Peyer's patch (tissue), 4 donors: ENCODE results near the gene COL27A1. TPM values are rescaled to one million over a fixed set of nuclear protein-coding genes. Genes with fewer than 3 reads are reported as not detected.
A peak's percentile ranks its signal among the peaks of the same experiment; 100 is the strongest.

Source experiments
- DNase-seq, 3 donors: peaks; one replicate each; pipeline ENCODE4 v3.0.0-alpha.2; 2017 to 2019
- H3K27ac ChIP-seq, 4 donors: fragments of 200-600 bp; sonication (generic); one replicate each; pipeline ENCODE4 v1.5.1; 2016 to 2019
- H3K27me3 ChIP-seq, 2 donors: fragments of 200-600 bp; sonication (generic); one replicate each; pipeline ENCODE4 v1.5.1; 2019
- H3K36me3 ChIP-seq, 3 donors: fragments of 200-600 bp; sonication (generic); one replicate each; pipeline ENCODE4 v1.5.1; 2016 to 2019
- H3K4me1 ChIP-seq, 4 donors: fragments of 200-600 bp; sonication (generic); one replicate each; pipeline ENCODE4 v1.5.1; 2016 to 2019
- H3K4me3 ChIP-seq, 4 donors: fragments of 200-600 bp; sonication (generic); 1 replicate in 3 of 4; 2 replicates in 1 of 4; pipeline ENCODE4 v1.5.1; 2016 to 2019; ENCODE audit warnings: mild to moderate bottlenecking in 1 of 4
- H3K9me3 ChIP-seq, 4 donors: fragments of 200-600 bp; sonication (generic); one replicate each; pipeline ENCODE4 v1.5.1; 2016 to 2019; ENCODE audit warnings: mild to moderate bottlenecking in 1 of 4
- CTCF ChIP-seq, 6 experiments: fragments of 450-650 bp in 4 of 6; fragments of 200-600 bp in 2 of 6; sonication (generic) in 1 of 6; IDR thresholded peaks; one replicate each; pipeline ENCODE4 v1.5.1; 2017 to 2019; ENCODE audit warnings: antibody characterized with exemption in 6 of 6, mild to moderate bottlenecking in 3 of 6, moderate library complexity in 1 of 6
- POLR2A ChIP-seq, 2 donors: fragments of 450-650 bp; IDR thresholded peaks; one replicate each; pipeline ENCODE4 v1.5.1; 2017; ENCODE audit warnings: antibody characterized with exemption in 2 of 2, mild to moderate bottlenecking in 2 of 2, moderate library complexity in 2 of 2
- total RNA-seq, 4 donors: library from RNA; depleted of rRNA; stranded (reverse); fragments of >200 nt; gene quantifications; one replicate each; pipeline ENCODE4 v1.1.0, GENCODE V29; 2016

The COL27A1 gene
- total RNA-seq, 4 donors from 2014 or later = 5.8 to 23.1 (median 7.2) TPM

- no peak for TF ChIP-seq CTCF (IDR thresholded peaks at IDR 0.05)
- TF ChIP-seq POLR2A (IDR thresholded peaks at IDR 0.05) = no peak
- H3K27ac ChIP-seq = no peak overlapping the region
- peak in 2 of 3 donors; percentile 6 to 30 for DNase-seq
Observed at GRCh38 chr9:114304416-114305188, 149.3 kb downstream of the COL27A1 start.

GRCh38 chr9:114307899-114308267 is 152.5 kb downstream of the COL27A1 start:
- Histone ChIP-seq H3K27me3 (no peaks in the 10 kb centered on the region), H3K36me3 (no peaks in the 10 kb centered on the region), H3K4me3 (no peak overlapping the region), H3K27ac (no peak overlapping the region), H3K4me1 (peaks cover 0 to 3% (median 0%) of the 10 kb centered on the region in 4 donors), H3K9me3 (no peaks in the 10 kb centered on the region)
- peak in 1 of 3 donors; percentile 11 for DNase-seq
- TF ChIP-seq CTCF (IDR thresholded peaks at IDR 0.05) (no peak), POLR2A (IDR thresholded peaks at IDR 0.05) (no peak)

More at GRCh38 chr9:114304416-114305188, 149.3 kb downstream of the COL27A1 start:
- no peak overlapping the region for H3K4me3 ChIP-seq
- H3K4me1 ChIP-seq = peaks cover 0 to 3% (median 0%) of the 10 kb centered on the region in 4 donors
- no peaks in the 10 kb centered on the region for H3K27me3 ChIP-seq
- no peaks in the 10 kb centered on the region for H3K36me3 ChIP-seq
- H3K9me3 ChIP-seq = no peaks in the 10 kb centered on the region

GRCh38 chr9:114308361-114308950 is 153.1 kb downstream of the COL27A1 start:
- peak in 2 of 3 donors; percentile 4 to 25 for DNase-seq
- H3K27me3 ChIP-seq = no peaks in the 10 kb centered on the region
- H3K36me3 ChIP-seq = no peaks in the 10 kb centered on the region
- H3K27ac ChIP-seq = no peak overlapping the region
- TF ChIP-seq POLR2A (IDR thresholded peaks at IDR 0.05) (no peak), CTCF (IDR thresholded peaks at IDR 0.05) (no peak)
- no peak overlapping the region for H3K4me3 ChIP-seq
- peaks cover 0 to 3% (median 0%) of the 10 kb centered on the region in 4 donors for H3K4me1 ChIP-seq
- H3K9me3 ChIP-seq = no peaks in the 10 kb centered on the region

GRCh38 chr9:114309096-114309495 is 153.8 kb downstream of the COL27A1 start:
- H3K4me1 ChIP-seq = peaks cover 0 to 3% (median 0%) of the 10 kb centered on the region in 4 donors
- no peaks in the 10 kb centered on the region for H3K27me3 ChIP-seq
- no peak overlapping the region for H3K27ac ChIP-seq
- TF ChIP-seq CTCF (IDR thresholded peaks at IDR 0.05) (no peak), POLR2A (IDR thresholded peaks at IDR 0.05) (no peak)
- H3K36me3 ChIP-seq = no peaks in the 10 kb centered on the region
- peak in 1 of 3 donors; percentile 34 for DNase-seq
- H3K4me3 ChIP-seq = no peak overlapping the region
- no peaks in the 10 kb centered on the region for H3K9me3 ChIP-seq

- Histone ChIP-seq H3K9me3 (no peaks in the 10 kb centered on the region), H3K4me1 (no peaks in the 10 kb centered on the region), H3K4me3 (no peak overlapping the region), H3K36me3 (no peaks in the 10 kb centered on the region), H3K27ac (no peak overlapping the region), H3K27me3 (no peaks in the 10 kb centered on the region)
- DNase-seq = peak in 2 of 3 donors; percentile 14 to 40
- TF ChIP-seq POLR2A (IDR thresholded peaks at IDR 0.05) = no peak
- TF ChIP-seq CTCF (IDR thresholded peaks at IDR 0.05) = no peak
Observed at GRCh38 chr9:114310471-114311450, 155.4 kb downstream of the COL27A1 start.
